SK-N-SH (cell line): Measurements from ENCODE around the gene EFS. TPM values are rescaled to one million over a fixed set of nuclear protein-coding genes. Genes with fewer than 3 reads are reported as not detected.

Experiments used
- CTCF ChIA-PET: fragments of 300-600, 350-600 bp; formaldehyde crosslinking; extraction: SDS; loops from one replicate; lab custom pipeline; 2021; lab: Yijun Ruan, JAX
- POLR2A ChIA-PET: fragments of 350-600 bp; sonication (Branson Sonifier 250); formaldehyde crosslinking; extraction: SDS; loops from one replicate; lab custom pipeline; 2020; ENCODE audit warnings: antibody characterized with exemption, inconsistent platforms; lab: Yijun Ruan, JAX
- DNase-seq: peaks from one replicate; pipeline ENCODE4 v3.0.0; 2012
- H2AFZ ChIP-seq: fragments of 200-600 bp; sonication (generic); 2 replicates; pipeline ENCODE4 v1.8.1; 2016; ENCODE audit warnings: antibody characterized with exemption, mild to moderate bottlenecking, low read depth
- H3F3A ChIP-seq: fragments of 200-600 bp; sonication (generic); replicated peaks from 2 replicates; pipeline ENCODE3; 2016; ENCODE audit warnings: antibody characterized with exemption, mild to moderate bottlenecking; ENCODE audit not compliant: insufficient read depth
- H3K27ac ChIP-seq, 2 experiments: fragments of 200-500 bp in 1 of 2; fragments of 200-600 bp in 1 of 2; sonication (Bioruptor generic) in 1 of 2; sonication (generic), shearing (Covaris generic) in 1 of 2; 2 replicates each; pipeline versions ENCODE4 v1.5.1 to v1.6.1; 2014 to 2016; ENCODE audit warnings: low read depth in 2 of 2, inconsistent platforms in 1 of 2, low read length in 1 of 2, mild to moderate bottlenecking in 1 of 2, mixed read lengths in 1 of 2
- H3K27me3 ChIP-seq: fragments of 200-600 bp; sonication (generic), shearing (Covaris generic); 2 replicates; pipeline ENCODE4 v1.6.1; 2016; ENCODE audit warnings: mixed run types; ENCODE audit not compliant: insufficient read depth
- H3K36me3 ChIP-seq, 2 experiments: fragments of 200-500 bp in 1 of 2; fragments of 200-600 bp in 1 of 2; sonication (Bioruptor generic) in 1 of 2; sonication (generic) in 1 of 2; replicated peaks in 1 of 2; 2 replicates each; pipeline versions ENCODE3 to v1.5.1; 2014 to 2016; ENCODE audit warnings: low read length in 1 of 2, mild to moderate bottlenecking in 1 of 2; ENCODE audit not compliant: insufficient read depth in 2 of 2, control insufficient read depth in 1 of 2
- H3K4me1 ChIP-seq, 2 experiments: fragments of 200-500 bp in 1 of 2; fragments of 200-600 bp in 1 of 2; sonication (Bioruptor generic) in 1 of 2; sonication (generic), shearing (Covaris generic) in 1 of 2; 2 replicates each; pipeline versions ENCODE4 v1.5.1 to v1.6.1; 2014 to 2016; ENCODE audit warnings: low read depth in 1 of 2, low read length in 1 of 2, mixed run types in 1 of 2; ENCODE audit not compliant: insufficient read depth in 2 of 2, control insufficient read depth in 1 of 2
- H3K4me2 ChIP-seq: fragments of 200-600 bp; sonication (generic), shearing (Covaris generic); 2 replicates; pipeline ENCODE4 v1.6.1; 2017; ENCODE audit warnings: mixed run types
- H3K4me3 ChIP-seq, 2 experiments: fragments of 200-500 bp in 1 of 2; fragments of 200-600 bp in 1 of 2; sonication (Bioruptor generic) in 1 of 2; sonication (generic), shearing (Covaris generic) in 1 of 2; 2 replicates each; pipeline versions ENCODE4 v1.5.1 to v1.8.1; 2014 to 2016; ENCODE audit warnings: low read depth in 2 of 2, inconsistent platforms in 1 of 2, low read length in 1 of 2, mild to moderate bottlenecking in 1 of 2, mixed read lengths in 1 of 2, moderate library complexity in 1 of 2
- H3K79me2 ChIP-seq: fragments of 200-600 bp; sonication (generic); 2 replicates; pipeline ENCODE4 v1.8.1; 2017; ENCODE audit warnings: mild to moderate bottlenecking; ENCODE audit not compliant: insufficient read depth
- H3K9ac ChIP-seq: fragments of 200-600 bp; sonication (generic); 2 replicates; pipeline ENCODE4 v1.6.1; 2017; ENCODE audit warnings: mixed run types
- H3K9me2 ChIP-seq: fragments of 200-600 bp; sonication (generic); 2 replicates; pipeline ENCODE4 v1.6.1; 2017; ENCODE audit warnings: mixed run types
- H3K9me3 ChIP-seq: fragments of 200-600 bp; sonication (generic); 2 replicates; pipeline ENCODE4 v1.6.1; 2017; ENCODE audit warnings: mixed run types, mild to moderate bottlenecking, moderate library complexity
- H4K20me1 ChIP-seq: fragments of 200-600 bp; sonication (generic); 2 replicates; pipeline ENCODE4 v1.6.1; 2017; ENCODE audit warnings: mild to moderate bottlenecking, mixed run types; ENCODE audit not compliant: insufficient read depth
- CHD2 ChIP-seq: fragments of 150-350 bp; IDR thresholded peaks from 2 replicates; pipeline ENCODE4 v1.6.1; 2018; ENCODE audit warnings: low read length; ENCODE audit not compliant: partially characterized antibody
- ELF1 ChIP-seq: IDR thresholded peaks from 2 replicates; pipeline ENCODE4 v1.4.0; 2012
- FOXM1 ChIP-seq: IDR thresholded peaks from 2 replicates; pipeline ENCODE4 v1.4.0; 2012; ENCODE audit warnings: low read depth, mild to moderate bottlenecking
- GATA2 ChIP-seq: sonication (generic); formaldehyde crosslinking; IDR thresholded peaks from 2 replicates; pipeline ENCODE4 v1.5.0; 2020; ENCODE audit warnings: mild to moderate bottlenecking, missing genetic modification reagents
- JUND ChIP-seq: IDR thresholded peaks from 2 replicates; pipeline ENCODE4 v1.4.0; 2012
- NFIC ChIP-seq: IDR thresholded peaks from 2 replicates; pipeline ENCODE4 v1.4.0; 2012; ENCODE audit warnings: borderline replicate concordance
- NRF1 ChIP-seq: IDR thresholded peaks from 2 replicates; pipeline ENCODE4 v1.6.1; 2012; ENCODE audit warnings: low read depth, mild to moderate bottlenecking, low read length
- PBX3 ChIP-seq: IDR thresholded peaks from 2 replicates; pipeline ENCODE4; 2012
- POLR2AphosphoS5 ChIP-seq: IDR thresholded peaks from 2 replicates; pipeline ENCODE4 v1.6.1; 2012; ENCODE audit warnings: low read depth, low read length
- REST ChIP-seq: IDR thresholded peaks from 2 replicates; pipeline ENCODE4 v1.6.1; 2012; ENCODE audit warnings: mild to moderate bottlenecking, low read depth, low read length, moderate library complexity
- RFX5 ChIP-seq: IDR thresholded peaks from 2 replicates; pipeline ENCODE4 v1.6.1; 2012; ENCODE audit warnings: mild to moderate bottlenecking, improper control_type of control experiment, low read length
- RXRA ChIP-seq: IDR thresholded peaks from 2 replicates; pipeline ENCODE4 v1.4.0; 2012; ENCODE audit warnings: low read depth, mild to moderate bottlenecking, borderline replicate concordance
- SIN3A ChIP-seq: IDR thresholded peaks from 2 replicates; pipeline ENCODE4 v1.6.1; 2012; ENCODE audit warnings: low read depth, mild to moderate bottlenecking, low read length, moderate library complexity, borderline replicate concordance
- TEAD4 ChIP-seq: IDR thresholded peaks from 2 replicates; pipeline ENCODE4 v1.4.0; 2012; ENCODE audit warnings: mild to moderate bottlenecking, borderline replicate concordance; ENCODE audit not compliant: insufficient read depth
- USF2 ChIP-seq: fragments of 150-350 bp; IDR thresholded peaks from 2 replicates; pipeline ENCODE4 v1.6.1; 2017; ENCODE audit warnings: antibody characterized with exemption, low read length, low read depth, borderline replicate concordance
- YY1 ChIP-seq: IDR thresholded peaks from 2 replicates; pipeline ENCODE4 v1.4.0; 2012; ENCODE audit warnings: low read depth, mild to moderate bottlenecking
- WGBS: methylation state at CpG from one replicate; pipeline ENCODE4 v1.1.6; 2017; ENCODE audit warnings: low lambda C conversion rate; 5-methylcytosine and 5-hydroxymethylcytosine counted together
- polyA plus RNA-seq, 3 experiments: library from polyadenylated mRNA; depleted of rRNA; stranded (reverse); fragments of >200 nt; gene quantifications; 2 replicates each; pipeline ENCODE4 v1.2.3, GENCODE V29; 2012

Gene EFS
- polyA plus RNA-seq, 1 of the 3 experiments (the other 2 are of a cell fraction), result 4.4 TPM

GRCh38 chr14:23405516-23406025 is 40.6 kb upstream of the EFS start:
- TF ChIP-seq POLR2AphosphoS5 (no peak), REST (no peak), GATA2 (CRISPR knock-in tag) (no peak), NFIC (no peak), CHD2 (no peak), YY1 (no peak), PBX3 (no peak), RFX5 (no peak), TEAD4 (no peak), RXRA (no peak), USF2 (no peak), ELF1 (no peak), NRF1 (no peak), SIN3A (no peak), FOXM1 (no peak), JUND (no peak)
- ChIA-PET POLR2A (no interaction called here), CTCF (interaction anchor here (2.9 kb wide), 1 partner anchor 26 kb away, joined by 8 read pairs; no protein-coding TSS in a partner anchor)
- Histone ChIP-seq H3F3A (no peaks in the 10 kb centered on the region), H3K4me3 (no peak overlapping the region), H3K79me2 (no peaks in the 10 kb centered on the region), H3K4me2 (no peak overlapping the region), H3K4me1 (peaks cover 0 to 9% of the 10 kb centered on the region in 2 experiments; a peak in 1 of 4 replicates), H4K20me1 (no peaks in the 10 kb centered on the region), H3K9ac (no peak overlapping the region), H3K36me3 (no peaks in the 10 kb centered on the region), H2AFZ (no peak overlapping the region), H3K27ac (no peak overlapping the region), H3K9me2 (no peaks in the 10 kb centered on the region), H3K9me3 (no peaks in the 10 kb centered on the region), H3K27me3 (peaks cover 36% of the 10 kb centered on the region)
- no peak for DNase-seq
- WGBS, result 49% methylated on average over 8 of the region's 13 CpGs
